Stomach (tissue), 9 donors: ENCODE measurements around the gene ZNRD2. TPM values are rescaled to one million over a fixed set of nuclear protein-coding genes. Genes with fewer than 3 reads are reported as not detected.

Source experiments
- DNase-seq, 2 donors: peaks; one replicate each; pipeline versions ENCODE4 v3.0.0 to v3.0.0-alpha.2; 2013 to 2019
- H3K27ac ChIP-seq, 5 donors: fragments of 200-600 bp in 4 of 5; sonication (generic) in 4 of 5; one replicate each; pipeline ENCODE4 v1.5.1; 2013 to 2019; ENCODE audit warnings: mild to moderate bottlenecking in 1 of 5, moderate library complexity in 1 of 5
- H3K27me3 ChIP-seq, 3 donors: fragments of 200-600 bp; sonication (generic); one replicate each; pipeline ENCODE4 v1.5.1; 2017 to 2019; ENCODE audit warnings: mixed run types in 1 of 3
- H3K36me3 ChIP-seq, 4 donors: fragments of 200-600 bp; sonication (generic); 1 replicate in 3 of 4; 2 replicates in 1 of 4; pipeline ENCODE4 v1.5.1; 2016 to 2019
- H3K4me1 ChIP-seq, 4 donors: fragments of 200-600 bp; sonication (generic); one replicate each; pipeline ENCODE4 v1.5.1; 2016 to 2019
- H3K4me3 ChIP-seq, 4 donors: fragments of 200-600 bp; sonication (generic) in 3 of 4; one replicate each; pipeline ENCODE4 v1.5.1; 2016 to 2019; ENCODE audit warnings: mild to moderate bottlenecking in 1 of 4
- H3K9me3 ChIP-seq, 4 donors: fragments of 200-600 bp; sonication (generic); one replicate each; pipeline ENCODE4 v1.5.1; 2016 to 2019
- CTCF ChIP-seq, 7 experiments: fragments of 450-650 bp in 4 of 7; fragments of 200-600 bp in 3 of 7; sonication (generic) in 3 of 7; IDR thresholded peaks; one replicate each; pipeline ENCODE4 v1.5.1; 2016 to 2019; ENCODE audit warnings: antibody characterized with exemption in 7 of 7, control low read depth in 2 of 7, mild to moderate bottlenecking in 1 of 7
- EP300 ChIP-seq: sonication (generic); formaldehyde crosslinking; IDR thresholded peaks from one replicate; pipeline ENCODE4 v1.6.1; 2017; ENCODE audit warnings: antibody characterized with exemption
- POLR2A ChIP-seq, 4 donors: fragments of 450-650 bp; IDR thresholded peaks; one replicate each; pipeline ENCODE4 v1.6.1; 2016; ENCODE audit warnings: antibody characterized with exemption in 4 of 4, control low read depth in 2 of 4, mild to moderate bottlenecking in 1 of 4, moderate library complexity in 1 of 4
- POLR2AphosphoS5 ChIP-seq, 3 donors: sonication (generic); formaldehyde crosslinking; IDR thresholded peaks; one replicate each; pipeline ENCODE4 v1.6.1; 2016; ENCODE audit warnings: antibody characterized with exemption in 3 of 3
- WGBS, 5 donors: extraction: QIAGEN DNeasy Blood & Tissue Kit in 3 of 5; methylation state at CpG; one replicate each; pipeline versions ENCODE4 v1.1.5 to v1.1.7; 2013 to 2018; 5-methylcytosine and 5-hydroxymethylcytosine counted together
- intact Hi-C: fragments of 100-400 bp; cut with DNase I; formaldehyde crosslinking; loops from one replicate; pipeline ENCODE4 v1.15.1; 2023; ENCODE audit warnings: low total_unique reads
- polyA plus RNA-seq, 3 donors: library from polyadenylated mRNA; stranded (reverse); fragments of 200-250 nt; gene quantifications; one replicate each; pipeline ENCODE4 v1.2.3, GENCODE V29; 2013
- total RNA-seq, 5 donors: library from RNA; depleted of rRNA; stranded (reverse); fragments of >200 nt; gene quantifications; one replicate each; pipeline versions ENCODE4 v1.1.0 to v1.2.3, GENCODE V29; 2014 to 2016
- donor health status: healthy with polysubstance abuse.
- donor health status: Bipolar disorder and iron deficiency.
- donor health status: healthy.

ZNRD2 gene
- total and polyA plus RNA-seq, 8 donors: 17.7 to 99.1 (median 51.8) TPM

- Histone ChIP-seq H3K4me3 (no peak overlapping the region), H3K27ac (no peak overlapping the region), H3K9me3 (no peaks in the 10 kb centered on the region), H3K4me1 (peaks cover 5 to 32% (median 25%) of the 10 kb centered on the region in 4 donors), H3K27me3 (no peaks in the 10 kb centered on the region), H3K36me3 (peaks cover 26 to 69% (median 60%) of the 10 kb centered on the region in 4 donors)
- DNase-seq: no peak
- no peak for TF ChIP-seq POLR2A (IDR thresholded peaks at IDR 0.05)
- TF ChIP-seq EP300: no peak
- TF ChIP-seq CTCF (IDR thresholded peaks at IDR 0.05): no peak
- TF ChIP-seq POLR2AphosphoS5 (IDR thresholded peaks at IDR 0.05): no peak
- intact Hi-C loops: no loop called here
- WGBS, 5 donors: 89 to 96% (median 93%) methylated on average over 13 to 16 of the region's 16 CpGs
Observed at GRCh38 chr11:65598258-65598699, 28.0 kb downstream of the ZNRD2 start.

GRCh38 chr11:65599216-65599954 is 29.1 kb downstream of the ZNRD2 start:
- intact Hi-C loops: no loop called here
- WGBS, 5 donors: 83 to 89% (median 88%) methylated on average over 38 to 49 of the region's 49 CpGs
- Histone ChIP-seq H3K27me3 (no peaks in the 10 kb centered on the region), H3K36me3 (peaks cover 37 to 77% (median 68%) of the 10 kb centered on the region in 4 donors), H3K4me3 (no peak overlapping the region), H3K9me3 (no peaks in the 10 kb centered on the region), H3K27ac (no peak overlapping the region), H3K4me1 (peaks cover 0 to 21% (median 15%) of the 10 kb centered on the region in 4 donors)
- DNase-seq: no peak
- TF ChIP-seq CTCF (IDR thresholded peaks at IDR 0.05) (no peak), EP300 (no peak), POLR2AphosphoS5 (IDR thresholded peaks at IDR 0.05) (no peak), POLR2A (IDR thresholded peaks at IDR 0.05) (no peak)

GRCh38 chr11:65599955-65600246 is 29.6 kb downstream of the ZNRD2 start:
- WGBS, 5 donors: 92 to 96% (median 93%) methylated on average over 4 to 6 of the region's 6 CpGs; no CpG with 5 or more reads in 1 of the 5 donors
- peaks cover 42 to 82% (median 73%) of the 10 kb centered on the region in 4 donors for H3K36me3 ChIP-seq
- H3K27me3 ChIP-seq: no peaks in the 10 kb centered on the region
- DNase-seq: no peak
- no peak overlapping the region for H3K4me3 ChIP-seq
- TF ChIP-seq CTCF (IDR thresholded peaks at IDR 0.05) (no peak), POLR2A (IDR thresholded peaks at IDR 0.05) (no peak), POLR2AphosphoS5 (IDR thresholded peaks at IDR 0.05) (no peak), EP300 (no peak)
- no peak overlapping the region for H3K27ac ChIP-seq
- H3K9me3 ChIP-seq: no peaks in the 10 kb centered on the region
- intact Hi-C loops: no loop called here
- H3K4me1 ChIP-seq: peaks cover 0 to 15% (median 10%) of the 10 kb centered on the region in 4 donors

DNA sequence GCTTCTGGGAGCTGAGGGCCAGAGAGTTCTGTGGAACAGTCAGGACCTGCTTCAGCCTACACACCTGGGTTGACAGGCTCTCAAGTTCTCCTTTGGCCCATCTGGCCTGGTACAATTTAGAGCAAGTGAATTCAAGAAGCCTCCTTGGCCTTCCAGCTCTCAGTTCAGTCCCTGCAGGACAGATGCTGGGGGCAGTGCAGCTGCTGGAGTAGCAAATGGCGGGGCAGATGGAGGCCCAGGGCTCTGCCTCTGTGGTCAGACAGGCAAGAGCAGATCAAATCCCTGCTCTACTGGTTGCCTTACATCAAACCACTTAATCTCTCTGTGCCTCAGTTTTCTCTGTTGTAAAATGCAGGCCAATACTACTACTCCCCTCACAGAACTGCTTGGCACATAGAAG is 34.0 kb downstream of the ZNRD2 start:
- TF ChIP-seq POLR2A (IDR thresholded peaks at IDR 0.05) (no peak), POLR2AphosphoS5 (IDR thresholded peaks at IDR 0.05) (no peak), CTCF (IDR thresholded peaks at IDR 0.05) (no peak), EP300 (no peak)
- no peak for DNase-seq
- no peaks in the 10 kb centered on the region for H3K9me3 ChIP-seq
- WGBS, 5 donors: 93 to 100% (median 100%) methylated on average over 1 of the region's 1 CpG
- H3K36me3 ChIP-seq: peaks cover 38 to 96% (median 83%) of the 10 kb centered on the region in 4 donors
- no peaks in the 10 kb centered on the region for H3K27me3 ChIP-seq
- H3K27ac ChIP-seq: no peak overlapping the region
- H3K4me3 ChIP-seq: no peak overlapping the region
- intact Hi-C loops: no loop called here
- H3K4me1 ChIP-seq: peaks cover 21 to 31% (median 24%) of the 10 kb centered on the region in 4 donors
